ENCODE results near the gene NEK4.

Gene NEK4

GRCh38 chr3:52694528-52695189, 76.1 kb downstream of the NEK4 start:
- no peak for TF ChIP-seq GATA2 (IDR thresholded peaks at IDR 0.05; ENCODE audit: low read depth, low read length)
- TF ChIP-seq GATA3 (IDR thresholded peaks at IDR 0.05; ENCODE audit: low read depth, low read length), result no peak

- no peak for TF ChIP-seq GATA3 (IDR thresholded peaks at IDR 0.05; ENCODE audit: low read depth, low read length)
These were observed 77.7 kb downstream of the NEK4 start for GRCh38 chr3:52693071-52693470.

GRCh38 chr3:52690560-52690959, 80.2 kb downstream of the NEK4 start:
- no peak for TF ChIP-seq GATA3 (IDR thresholded peaks at IDR 0.05; ENCODE audit: low read depth, low read length)
- TF ChIP-seq GATA2 (IDR thresholded peaks at IDR 0.05; ENCODE audit: low read depth, low read length), result no peak

GRCh38 chr3:52689151-52689550, 81.6 kb downstream of the NEK4 start:
- TF ChIP-seq GATA3 (IDR thresholded peaks at IDR 0.05; ENCODE audit: low read depth, low read length), result no peak
- no peak for TF ChIP-seq GATA2 (IDR thresholded peaks at IDR 0.05; ENCODE audit: low read depth, low read length)

- TF ChIP-seq GATA3 (IDR thresholded peaks at IDR 0.05; ENCODE audit: low read depth, low read length) (no peak), GATA2 (IDR thresholded peaks at IDR 0.05; ENCODE audit: low read depth, low read length) (no peak)
These were observed 82.5 kb downstream of the NEK4 start for GRCh38 chr3:52688266-52688665.

- TF ChIP-seq GATA2 (IDR thresholded peaks at IDR 0.05; ENCODE audit: low read depth, low read length) (no peak), GATA3 (IDR thresholded peaks at IDR 0.05; ENCODE audit: low read depth, low read length) (no peak)
These were observed 84.7 kb downstream of the NEK4 start, which contains the start of the genes GNL3 and PBRM1 for GRCh38 chr3:52685709-52686691. Gene GNL3 (plus strand): TSS chr3:52686032. CDS start chr3:52686093, 61 bp downstream. Gene PBRM1 (minus strand): TSS chr3:52685913.

GRCh38 chr3:52685285-52685708, 85.4 kb downstream of the NEK4 start:
- TF ChIP-seq GATA2 (IDR thresholded peaks at IDR 0.05; ENCODE audit: low read depth, low read length) (no peak), GATA3 (IDR thresholded peaks at IDR 0.05; ENCODE audit: low read depth, low read length) (no peak)

GRCh38 chr3:52684184-52684583, 86.6 kb downstream of the NEK4 start:
- no peak for TF ChIP-seq GATA3 (IDR thresholded peaks at IDR 0.05; ENCODE audit: low read depth, low read length)
- TF ChIP-seq GATA2 (IDR thresholded peaks at IDR 0.05; ENCODE audit: low read depth, low read length), result no peak

- no peak for TF ChIP-seq GATA2 (IDR thresholded peaks at IDR 0.05; ENCODE audit: low read depth, low read length)
- TF ChIP-seq GATA3 (IDR thresholded peaks at IDR 0.05; ENCODE audit: low read depth, low read length), result no peak
These were observed 87.1 kb downstream of the NEK4 start for GRCh38 chr3:52683611-52684010.

GRCh38 chr3:52682016-52682415, 88.7 kb downstream of the NEK4 start:
- TF ChIP-seq GATA2 (IDR thresholded peaks at IDR 0.05; ENCODE audit: low read depth, low read length) (no peak), GATA3 (IDR thresholded peaks at IDR 0.05; ENCODE audit: low read depth, low read length) (no peak)

- TF ChIP-seq GATA3 (IDR thresholded peaks at IDR 0.05; ENCODE audit: low read depth, low read length) (no peak), GATA2 (IDR thresholded peaks at IDR 0.05; ENCODE audit: low read depth, low read length) (no peak)
These were observed 89.1 kb downstream of the NEK4 start for GRCh38 chr3:52681596-52681995.

- TF ChIP-seq GATA3 (IDR thresholded peaks at IDR 0.05; ENCODE audit: low read depth, low read length) (no peak), GATA2 (IDR thresholded peaks at IDR 0.05; ENCODE audit: low read depth, low read length) (no peak)
These were observed 90.9 kb downstream of the NEK4 start for GRCh38 chr3:52679811-52680210.

GRCh38 chr3:52679199-52679538, 91.6 kb downstream of the NEK4 start:
- TF ChIP-seq GATA3 (IDR thresholded peaks at IDR 0.05; ENCODE audit: low read depth, low read length) (no peak), GATA2 (IDR thresholded peaks at IDR 0.05; ENCODE audit: low read depth, low read length) (no peak)

- TF ChIP-seq GATA2 (IDR thresholded peaks at IDR 0.05; ENCODE audit: low read depth, low read length) (no peak), GATA3 (IDR thresholded peaks at IDR 0.05; ENCODE audit: low read depth, low read length) (no peak)
These were observed 92.2 kb downstream of the NEK4 start for GRCh38 chr3:52678265-52679198.

All from SH-SY5Y (cell line).